ENCODE data around the gene PIK3CG.

GRCh38 chr7:106918991-106919390 lies 53.9 kb downstream of the PIK3CG start:
- TF ChIP-seq, protein P1, sequence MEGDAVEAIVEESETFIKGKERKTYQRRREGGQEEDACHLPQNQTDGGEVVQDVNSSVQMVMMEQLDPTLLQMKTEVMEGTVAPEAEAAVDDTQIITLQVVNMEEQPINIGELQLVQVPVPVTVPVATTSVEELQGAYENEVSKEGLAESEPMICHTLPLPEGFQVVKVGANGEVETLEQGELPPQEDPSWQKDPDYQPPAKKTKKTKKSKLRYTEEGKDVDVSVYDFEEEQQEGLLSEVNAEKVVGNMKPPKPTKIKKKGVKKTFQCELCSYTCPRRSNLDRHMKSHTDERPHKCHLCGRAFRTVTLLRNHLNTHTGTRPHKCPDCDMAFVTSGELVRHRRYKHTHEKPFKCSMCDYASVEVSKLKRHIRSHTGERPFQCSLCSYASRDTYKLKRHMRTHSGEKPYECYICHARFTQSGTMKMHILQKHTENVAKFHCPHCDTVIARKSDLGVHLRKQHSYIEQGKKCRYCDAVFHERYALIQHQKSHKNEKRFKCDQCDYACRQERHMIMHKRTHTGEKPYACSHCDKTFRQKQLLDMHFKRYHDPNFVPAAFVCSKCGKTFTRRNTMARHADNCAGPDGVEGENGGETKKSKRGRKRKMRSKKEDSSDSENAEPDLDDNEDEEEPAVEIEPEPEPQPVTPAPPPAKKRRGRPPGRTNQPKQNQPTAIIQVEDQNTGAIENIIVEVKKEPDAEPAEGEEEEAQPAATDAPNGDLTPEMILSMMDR (conservative IDR thresholded peaks at IDR 0.05 in 1 of 2, IDR thresholded peaks at IDR 0.05 in 1 of 2; ENCODE audit: low read depth in 1 of 2, low read length in 2 of 2) = no peak
- TF ChIP-seq EZH2 (IDR thresholded peaks at IDR 0.05; ENCODE audit: low read length, missing control alignments) = no peak

Measured in fibroblast of lung (primary cell).